HG03159 (cell line): ENCODE results near the gene SLC2A9.
"Not testable (repeated sequence)": the region's sequence is repeated elsewhere in the genome, so short reads cannot be mapped to it uniquely, and the experiment has no call there.

ENCODE experiments used
- ATAC-seq: cut with Tn5 transposase; IDR thresholded peaks from one replicate; pipeline ENCODE4 v1.9.1; 2021; ENCODE audit warnings: mild to moderate bottlenecking, moderate library complexity; ENCODE audit not compliant: unreplicated experiment

Gene SLC2A9

DNA sequence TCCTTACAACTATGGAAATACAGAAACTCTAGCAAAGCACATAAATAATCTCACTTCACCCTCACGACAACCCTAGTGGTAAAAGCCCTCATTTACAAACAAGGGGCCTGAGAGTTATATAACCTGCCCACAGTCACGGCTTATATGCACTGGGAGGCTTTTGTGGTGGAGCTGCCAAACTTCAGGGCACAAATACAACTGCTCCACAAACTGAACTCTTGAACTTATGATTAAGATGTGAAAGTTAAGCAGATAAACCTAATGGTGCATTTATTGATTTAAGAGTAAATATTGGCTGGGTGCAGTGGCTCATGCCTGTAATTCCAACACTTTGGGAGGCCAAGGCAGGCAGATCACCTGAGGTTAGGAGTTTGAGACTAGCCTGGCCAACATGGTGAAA, 19.0 kb downstream of the SLC2A9 start:
- ATAC-seq: no peak

DNA sequence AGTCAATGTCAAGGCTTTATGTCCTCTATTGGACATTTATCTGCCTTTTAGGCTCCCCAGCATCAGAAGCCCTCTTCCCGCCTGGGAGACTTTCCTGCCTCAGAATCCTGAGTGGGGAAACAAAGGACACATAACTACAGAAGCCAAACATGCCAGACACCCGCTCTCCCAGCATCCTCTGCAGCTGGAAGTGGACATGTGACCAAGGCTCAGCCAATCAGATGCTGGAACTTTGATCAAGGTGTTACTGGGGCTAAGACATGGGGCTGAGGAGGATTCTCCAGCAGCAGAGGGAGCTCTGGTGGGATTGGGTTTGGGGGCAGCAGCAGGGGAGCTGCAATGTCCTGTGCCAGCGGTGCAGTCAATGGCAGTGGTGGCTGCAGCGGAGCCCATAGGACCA, 19.5 kb downstream of the SLC2A9 start:
- no peak for ATAC-seq

DNA sequence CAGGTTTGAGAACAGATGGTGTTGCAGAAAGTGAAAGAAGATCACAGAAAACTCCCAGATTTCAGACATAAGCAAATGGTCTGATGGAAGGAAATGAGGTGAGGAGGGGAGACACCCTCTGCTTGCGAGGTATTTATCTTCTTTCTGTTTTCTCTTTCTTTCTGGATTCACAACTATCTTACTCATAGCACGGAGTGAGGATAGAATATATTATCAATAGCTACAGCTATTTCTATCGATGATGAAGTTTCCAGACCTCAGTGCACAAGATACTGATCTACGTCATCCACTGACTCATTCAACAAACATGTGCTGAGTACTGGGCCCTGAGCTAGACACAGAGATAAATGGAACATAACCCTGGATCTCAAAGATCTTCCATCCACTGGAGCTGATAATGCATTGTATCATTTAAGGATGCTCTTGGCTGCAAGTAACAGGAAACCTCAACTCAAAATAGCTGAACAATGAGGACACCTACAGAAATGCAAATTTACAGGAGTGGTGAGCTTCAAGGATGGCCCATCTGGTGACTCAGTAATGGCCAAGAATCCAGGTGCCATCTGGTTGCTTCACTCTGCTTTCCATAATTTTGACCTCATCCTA, 21.2 kb downstream of the SLC2A9 start:
- ATAC-seq: peak; percentile 79

DNA sequence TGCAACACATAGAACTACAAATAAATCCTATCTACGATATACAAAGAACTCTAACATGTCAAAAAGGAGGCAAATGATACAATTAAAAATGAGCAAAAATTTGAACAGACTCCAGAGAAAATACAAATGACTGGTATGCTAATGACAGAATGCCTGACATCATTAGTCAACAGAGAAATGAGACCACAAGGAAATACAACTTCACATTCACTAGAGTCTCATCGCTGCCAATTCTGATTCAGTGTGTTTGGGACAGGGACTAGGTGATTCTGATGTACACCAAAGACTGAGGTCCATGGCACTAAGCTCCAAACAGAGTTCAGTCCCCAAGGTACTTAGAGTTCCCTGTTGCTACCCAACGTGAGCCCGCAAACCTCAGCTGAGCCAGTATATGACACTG, 23.4 kb downstream of the SLC2A9 start:
- ATAC-seq: no peak

DNA sequence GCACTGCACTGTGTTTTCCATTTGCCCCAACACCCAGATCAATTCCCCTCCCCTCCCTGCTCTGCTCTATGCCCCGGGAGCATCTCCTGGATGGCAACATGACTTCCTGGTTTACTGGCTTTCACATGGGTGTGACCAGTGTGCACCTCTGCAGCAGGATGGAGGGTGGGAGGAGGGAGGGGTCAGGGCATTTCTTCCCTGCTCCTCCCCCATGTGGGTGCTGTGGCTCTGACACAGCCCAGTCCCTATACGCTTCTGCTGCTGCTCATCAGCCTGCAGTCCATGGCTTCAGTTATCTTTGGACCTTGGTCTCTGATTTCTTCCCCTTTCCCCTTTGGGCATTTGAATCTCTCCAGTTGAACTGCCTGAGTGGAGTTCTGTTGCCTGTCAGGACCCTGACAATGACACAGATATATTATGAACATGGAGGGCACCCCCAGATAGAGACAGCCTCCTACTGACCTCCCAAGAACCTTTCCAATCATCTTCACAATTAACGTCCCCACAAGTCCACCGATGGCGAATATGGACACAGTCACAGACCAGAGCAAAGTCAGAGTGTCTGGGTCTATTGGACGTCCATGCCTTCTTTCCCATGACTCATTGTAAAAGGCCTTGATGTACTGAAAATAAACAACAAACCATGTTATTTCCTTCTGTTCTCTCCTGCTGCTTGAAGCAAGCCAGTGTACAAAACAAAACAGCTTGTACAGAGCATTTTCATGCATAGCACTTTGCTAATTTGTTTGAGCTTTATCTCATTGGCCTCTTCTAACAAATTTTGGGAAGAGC, 24.8 kb downstream of the SLC2A9 start:
- ATAC-seq: no peak

DNA sequence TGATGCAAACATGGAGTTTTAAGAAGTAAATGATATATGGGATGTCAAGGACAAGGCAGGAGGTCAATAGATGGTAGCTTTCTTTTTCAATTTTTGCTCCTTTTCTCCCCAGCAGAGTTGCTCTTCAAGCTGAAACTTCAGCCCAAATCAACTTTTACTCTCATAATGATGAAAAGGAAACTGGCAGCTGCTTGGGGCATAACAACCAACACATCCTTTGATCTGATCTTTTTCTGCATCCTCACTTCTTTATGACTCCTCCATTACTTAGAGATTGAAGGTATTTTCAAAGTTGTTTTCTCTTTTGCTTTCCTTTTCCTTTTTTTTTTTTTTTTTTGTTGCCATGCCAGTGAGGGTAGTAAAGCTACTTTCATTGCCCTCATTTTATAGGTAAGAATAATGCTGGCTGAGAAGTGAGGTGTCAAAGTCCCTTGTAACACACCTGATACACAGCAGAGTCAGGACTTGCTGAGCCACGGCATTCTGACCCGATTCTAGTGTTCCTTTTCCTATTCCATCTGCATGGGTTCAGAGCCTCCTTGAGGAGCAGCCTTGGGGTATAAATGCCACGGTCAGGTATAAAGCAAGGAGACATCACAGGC, 26.9 kb downstream of the SLC2A9 start:
- peak; percentile 75 for ATAC-seq

DNA sequence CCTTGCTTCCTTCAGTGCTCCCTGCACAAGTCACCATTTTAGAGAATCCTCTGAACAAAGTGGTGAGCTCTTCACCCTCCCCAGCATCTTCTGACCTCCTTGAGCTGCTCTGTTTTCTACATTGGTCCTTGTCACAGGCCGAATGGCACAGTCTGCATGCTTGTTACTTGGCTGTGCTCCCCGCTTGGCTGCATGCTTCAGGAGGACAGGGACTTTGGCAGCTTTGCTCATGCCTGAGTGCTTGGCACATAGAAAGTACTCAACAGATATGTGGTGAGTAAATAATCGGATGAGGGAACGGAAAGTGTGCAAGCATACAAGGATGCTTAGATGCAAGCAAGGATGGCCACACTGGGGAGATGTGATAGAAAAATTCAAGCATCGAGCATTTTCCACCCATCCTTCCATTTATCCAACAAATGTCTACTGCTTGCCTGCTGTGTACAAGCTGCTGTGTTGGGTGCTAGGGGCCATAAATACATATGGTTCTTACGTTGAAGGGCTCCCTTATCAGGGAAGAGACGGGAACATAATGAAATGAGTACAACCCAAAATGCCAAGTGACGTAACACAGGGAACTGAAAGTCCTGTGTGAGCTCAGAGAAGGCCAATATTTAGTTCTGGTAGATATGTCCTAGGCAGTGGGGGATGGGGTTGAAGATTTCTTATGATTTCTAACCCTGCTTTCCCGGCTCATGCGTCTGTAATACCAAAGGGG, 31.2 kb downstream of the SLC2A9 start:
- ATAC-seq: no peak

DNA sequence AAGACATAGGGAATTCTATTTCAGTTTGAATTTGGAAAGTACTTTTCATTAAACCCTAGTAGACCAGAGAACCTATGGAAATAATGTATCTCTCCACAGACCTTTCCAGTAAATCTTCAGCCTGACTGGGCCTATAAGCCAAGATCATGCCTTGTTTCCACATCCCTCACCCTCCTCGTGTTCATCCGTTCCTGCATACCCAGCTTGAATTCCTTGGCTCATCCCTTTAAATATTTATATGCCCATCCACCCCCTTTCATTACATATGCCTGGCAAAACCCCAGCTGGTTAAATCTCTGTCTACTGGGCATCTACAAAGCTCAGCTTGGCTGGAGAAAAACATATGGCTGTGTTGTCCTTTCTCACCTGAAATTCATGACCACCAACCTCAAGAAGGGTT, 32.4 kb downstream of the SLC2A9 start:
- ATAC-seq: no peak

DNA sequence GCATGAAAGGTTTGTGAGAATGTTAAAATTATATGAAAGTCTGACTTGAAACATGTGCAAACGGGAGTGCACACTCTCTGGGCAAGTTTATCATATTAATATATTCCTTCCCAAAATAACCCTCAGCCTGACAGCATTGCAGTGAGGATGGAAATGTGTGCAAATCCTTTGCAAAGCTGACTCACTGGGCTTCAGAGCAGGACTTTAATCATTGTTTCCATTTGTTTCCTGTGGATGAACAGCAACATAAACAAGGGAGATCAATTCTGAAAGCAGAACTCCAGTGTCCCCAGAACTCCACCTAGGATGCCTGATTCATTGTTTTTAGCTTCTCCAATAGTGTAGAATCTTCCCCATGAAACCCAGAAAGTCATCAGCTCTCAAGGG, 32.9 kb downstream of the SLC2A9 start:
- no peak for ATAC-seq

DNA sequence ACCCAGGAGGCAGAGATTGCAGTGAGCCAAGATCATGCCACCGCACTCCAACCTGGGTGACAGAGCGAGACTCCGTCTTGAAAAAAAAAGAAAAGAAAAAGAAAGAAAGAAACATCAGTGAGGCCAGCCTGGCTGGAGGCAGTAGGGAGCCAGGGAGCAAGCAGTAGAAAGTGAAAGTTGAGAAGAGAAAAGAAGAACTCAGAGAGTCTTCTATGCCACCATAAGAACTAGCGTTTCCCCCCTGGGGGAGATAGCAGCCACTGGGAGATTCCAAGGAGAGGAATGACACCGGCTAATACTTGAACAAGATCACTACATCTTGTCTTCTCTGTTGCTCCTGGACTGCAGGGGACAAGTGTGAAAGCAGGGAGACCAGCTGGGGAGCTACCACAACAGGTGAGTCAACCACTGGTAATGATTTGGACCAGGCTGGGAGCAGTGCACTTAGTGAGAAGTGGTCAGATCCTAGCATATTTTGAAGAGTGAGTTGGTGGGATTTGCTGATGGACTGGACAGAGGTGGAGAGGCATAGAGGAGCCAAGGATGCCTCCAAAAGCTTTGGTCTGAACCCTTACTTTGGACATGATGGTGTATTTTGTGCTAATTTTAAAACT, 33.4 kb downstream of the SLC2A9 start:
- ATAC-seq: no peak

DNA sequence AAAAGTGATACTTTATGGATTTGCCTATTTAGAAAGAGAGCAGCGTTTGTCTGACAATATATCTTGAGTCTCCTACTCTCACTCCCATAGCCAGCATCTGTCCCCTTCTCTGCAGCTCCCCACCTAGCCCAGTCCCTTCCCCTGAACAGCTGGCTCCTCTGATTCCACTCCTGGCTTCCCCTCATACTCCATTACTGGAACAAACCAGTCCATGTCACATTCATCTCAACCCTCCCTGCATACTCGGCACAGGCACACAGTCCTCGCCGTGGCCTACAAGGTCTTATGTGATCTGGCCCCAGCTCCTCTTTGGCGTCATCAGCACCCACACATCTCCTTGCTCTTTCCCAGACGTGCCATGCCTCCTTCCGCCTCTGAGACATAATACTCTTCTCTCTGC, 36.7 kb downstream of the SLC2A9 start:
- ATAC-seq: no peak

DNA sequence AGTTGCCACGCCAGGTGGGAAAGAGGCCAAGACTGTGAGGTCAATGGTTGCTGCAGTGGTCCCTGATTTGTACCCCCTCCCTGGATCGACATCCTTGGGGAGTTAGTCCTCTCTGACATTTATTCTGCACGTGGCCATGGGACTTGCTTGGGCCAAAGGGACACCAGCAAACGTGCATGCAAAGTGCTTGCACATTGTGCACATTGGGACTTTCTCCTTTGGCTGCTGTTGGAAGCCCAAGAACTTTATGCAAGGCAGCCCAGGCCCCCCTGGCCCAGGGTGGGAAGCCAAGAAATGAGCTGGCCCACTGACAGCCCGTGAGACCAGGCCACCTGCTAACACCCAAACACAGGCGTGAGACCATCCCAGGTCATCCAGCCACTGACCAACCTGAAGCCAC, 38.1 kb downstream of the SLC2A9 start:
- ATAC-seq: no peak

DNA sequence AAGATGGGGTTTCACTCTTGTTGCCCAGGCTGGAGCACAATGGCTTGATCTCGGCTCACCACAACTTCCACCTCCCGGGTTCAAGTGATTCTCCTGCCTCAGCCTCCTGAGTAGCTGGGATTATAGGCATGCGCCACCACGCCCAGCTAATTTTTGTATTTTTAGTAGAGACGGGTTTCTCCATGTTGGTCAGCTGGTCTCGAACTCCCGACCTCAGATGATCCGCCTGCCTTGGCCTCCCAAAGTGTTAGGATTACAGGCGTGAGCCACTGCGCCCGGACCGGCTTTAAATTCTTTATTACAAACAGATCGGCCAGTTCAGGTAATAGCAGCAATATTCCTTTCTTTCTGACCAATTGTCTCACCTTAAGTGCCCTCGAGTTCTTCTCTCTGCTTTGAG, 39.4 kb downstream of the SLC2A9 start:
- ATAC-seq: not testable (repeated sequence)

DNA sequence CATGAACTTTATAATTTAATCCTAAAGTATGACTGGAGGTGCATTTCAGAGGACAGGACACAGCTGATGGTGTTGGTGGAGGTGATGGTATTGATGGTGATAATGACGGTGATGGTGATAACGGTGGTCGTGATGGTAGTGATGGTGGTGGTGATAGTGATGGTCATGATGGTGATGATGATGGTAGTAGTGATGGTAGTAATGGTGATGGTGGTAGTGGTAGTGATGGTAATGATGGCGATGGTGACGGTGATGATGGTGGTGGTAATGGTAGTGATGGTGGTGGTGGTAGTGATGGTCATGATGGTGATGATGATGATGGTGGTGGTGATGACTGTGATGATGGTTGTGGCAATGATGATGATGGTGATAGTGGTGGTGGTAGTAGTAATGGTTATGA, 40.4 kb downstream of the SLC2A9 start:
- no peak for ATAC-seq

DNA sequence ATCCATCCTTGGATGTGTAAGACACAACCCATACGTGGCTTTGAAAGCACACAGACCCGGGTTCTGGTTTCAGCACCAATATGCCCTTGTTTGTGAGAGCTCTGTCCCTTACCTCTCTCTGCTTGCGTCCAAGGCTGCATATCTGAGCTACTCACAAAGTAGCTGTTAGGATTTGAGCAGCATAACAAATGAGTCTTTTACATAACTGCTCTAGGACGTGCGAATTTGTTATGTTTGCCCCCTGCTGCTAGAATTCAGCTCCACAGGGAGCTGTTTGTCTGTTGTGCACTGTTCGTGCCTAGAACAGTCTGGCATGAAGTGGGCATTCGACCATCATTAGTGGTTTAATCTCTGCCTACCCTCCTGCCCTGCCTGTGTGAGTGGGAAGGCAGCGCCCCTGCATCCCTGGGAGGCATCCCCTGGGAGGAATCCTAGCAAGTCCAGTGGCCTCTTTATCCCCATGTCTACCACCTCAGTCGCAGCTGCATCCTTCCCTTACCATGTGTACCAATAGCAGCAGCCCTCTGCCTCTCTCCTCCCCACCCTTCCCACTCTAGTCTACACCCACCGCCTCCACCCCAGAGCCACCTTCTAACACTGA, 42.1 kb downstream of the SLC2A9 start:
- no peak for ATAC-seq

DNA sequence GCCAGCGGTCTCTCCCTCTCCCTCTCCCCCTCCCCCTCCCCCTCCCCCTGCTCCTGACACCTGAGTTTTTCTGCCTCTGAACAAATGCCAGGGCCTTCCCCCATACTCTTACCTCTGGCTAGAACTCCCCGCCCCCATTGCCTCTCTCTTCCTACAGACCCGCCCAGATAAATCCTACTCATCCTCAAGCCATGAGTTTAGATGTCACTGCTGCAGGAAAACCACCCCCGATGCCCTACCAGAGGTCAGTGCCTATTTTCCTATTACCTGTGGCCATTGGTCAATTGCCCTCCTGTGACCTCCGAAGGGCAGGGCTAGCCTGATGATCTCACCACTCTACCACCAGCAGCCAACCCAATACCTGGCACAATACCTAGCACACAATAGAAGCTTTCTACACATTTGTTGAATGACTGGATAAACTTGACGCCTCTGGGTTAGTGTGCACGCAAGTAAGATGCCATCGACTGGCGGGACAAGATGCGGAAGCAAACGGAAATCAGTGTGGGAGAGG, 43.7 kb downstream of the SLC2A9 start:
- ATAC-seq: no peak

DNA sequence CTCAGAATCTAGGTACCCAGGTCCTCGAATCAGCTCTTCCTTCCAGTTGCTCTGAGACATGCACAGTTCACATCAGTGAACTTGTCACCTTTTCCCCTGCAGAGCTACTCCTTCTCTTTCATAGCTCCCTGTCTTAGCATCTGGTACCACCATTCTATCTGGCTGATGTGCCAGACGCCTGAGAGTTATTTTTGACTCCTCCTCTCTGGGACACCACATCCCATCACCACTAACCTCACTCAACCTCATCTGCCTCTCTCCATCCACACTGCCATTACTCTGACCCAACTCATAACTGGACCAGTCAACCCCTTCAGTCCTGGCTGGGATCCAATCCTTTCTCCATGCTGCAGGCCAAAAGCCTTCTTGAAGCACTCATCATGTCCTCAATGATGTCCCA, 44.5 kb downstream of the SLC2A9 start:
- ATAC-seq: no peak

DNA sequence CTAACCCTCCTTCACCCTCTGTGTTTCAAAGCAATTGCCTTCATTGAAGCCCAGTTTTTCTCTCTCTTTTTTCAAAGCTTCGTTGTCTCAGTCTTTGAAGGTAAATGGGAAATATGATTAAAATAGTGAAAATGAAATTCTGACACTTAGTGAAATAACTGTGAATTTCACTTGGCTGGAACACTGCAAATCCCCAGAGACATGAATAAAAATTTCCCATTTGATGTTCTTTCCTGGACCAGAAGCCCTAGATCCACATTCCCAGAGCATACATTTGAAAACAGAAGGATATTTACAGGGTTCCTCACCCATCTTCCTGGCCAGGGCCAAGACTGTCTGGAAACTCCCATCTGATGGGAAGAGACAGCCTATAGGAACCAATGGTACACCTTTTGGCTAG, 45.0 kb downstream of the SLC2A9 start:
- no peak for ATAC-seq

DNA sequence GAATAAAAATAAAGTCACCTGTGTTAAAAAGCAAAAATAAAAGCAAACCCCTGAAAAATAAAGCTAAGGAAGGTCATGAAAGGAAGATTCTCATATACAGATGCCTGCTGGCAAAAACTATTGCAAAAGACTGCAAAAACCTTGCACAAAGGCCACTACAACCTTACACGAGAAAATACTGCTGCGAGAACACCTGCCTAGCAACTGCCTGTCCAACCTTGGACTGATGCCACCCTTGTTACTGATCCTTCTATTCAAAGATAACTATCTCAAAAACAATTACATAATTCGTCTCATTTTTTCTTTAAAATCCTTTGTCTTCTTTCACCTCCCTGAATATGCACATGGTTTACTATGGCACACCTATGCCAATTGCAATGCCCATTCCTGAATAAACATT, 49.6 kb downstream of the SLC2A9 start:
- ATAC-seq: no peak

DNA sequence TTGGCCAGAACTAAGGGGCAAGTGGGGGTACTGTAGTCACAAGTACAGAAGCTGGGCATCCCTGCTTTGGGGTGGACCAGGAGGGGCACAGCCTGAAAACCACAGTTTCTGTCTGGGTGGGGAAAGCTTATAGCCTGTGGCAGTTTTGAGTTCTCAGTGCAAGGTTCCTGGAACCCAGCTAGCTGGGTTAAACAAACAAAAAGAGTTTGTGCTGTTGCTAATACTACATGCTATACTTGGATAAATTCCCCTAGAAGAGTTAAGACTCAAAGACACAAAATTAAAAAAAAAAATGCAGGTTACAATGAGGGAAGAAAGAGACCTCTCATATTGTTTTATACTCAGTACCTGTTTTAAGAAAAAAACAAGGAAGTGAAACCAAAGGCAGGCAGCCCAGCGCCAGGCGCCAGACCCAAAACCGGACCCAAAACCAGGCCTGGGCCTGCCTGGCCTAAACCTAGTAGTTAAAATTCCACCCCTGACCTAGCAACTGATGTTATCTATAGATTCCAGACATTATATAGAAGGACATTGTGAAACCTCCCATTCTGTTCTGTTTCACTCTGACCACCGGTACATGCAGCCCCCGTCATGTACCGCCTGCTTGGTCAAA, 50.8 kb downstream of the SLC2A9 start:
- peak; percentile 83 for ATAC-seq
